HG02642 (cell line): ENCODE results near the gene LITAF.
"Not testable (repeated sequence)": the region's sequence is repeated elsewhere in the genome, so short reads cannot be mapped to it uniquely, and the experiment has no call there.

ENCODE experiments used
- ATAC-seq: cut with Tn5 transposase; IDR thresholded peaks from one replicate; pipeline ENCODE4 v1.9.1; 2021; ENCODE audit warnings: mild to moderate bottlenecking; ENCODE audit not compliant: unreplicated experiment, poor library complexity

LITAF gene

DNA sequence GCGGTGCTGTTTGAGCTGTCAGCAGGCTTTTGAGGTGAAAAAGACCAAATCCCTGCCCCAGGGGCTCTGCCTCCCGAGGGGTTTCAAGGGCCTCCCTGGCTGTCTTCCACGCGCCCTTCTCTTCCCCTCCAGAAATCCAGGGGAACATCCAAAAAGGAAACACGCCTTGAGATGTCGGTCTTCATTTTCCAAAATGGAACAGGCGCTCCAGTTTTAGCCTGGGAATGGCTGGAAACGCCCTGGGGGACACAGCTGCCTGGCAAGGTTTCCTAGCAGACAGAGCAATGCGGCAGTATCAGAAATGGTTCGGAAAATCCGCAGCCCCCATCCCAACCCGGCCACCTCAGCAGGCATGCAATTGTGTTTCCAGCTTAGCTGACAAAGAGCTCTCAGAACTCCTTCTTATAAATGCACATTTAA lies 16.6 kb upstream of the LITAF start:
- no peak for ATAC-seq

DNA sequence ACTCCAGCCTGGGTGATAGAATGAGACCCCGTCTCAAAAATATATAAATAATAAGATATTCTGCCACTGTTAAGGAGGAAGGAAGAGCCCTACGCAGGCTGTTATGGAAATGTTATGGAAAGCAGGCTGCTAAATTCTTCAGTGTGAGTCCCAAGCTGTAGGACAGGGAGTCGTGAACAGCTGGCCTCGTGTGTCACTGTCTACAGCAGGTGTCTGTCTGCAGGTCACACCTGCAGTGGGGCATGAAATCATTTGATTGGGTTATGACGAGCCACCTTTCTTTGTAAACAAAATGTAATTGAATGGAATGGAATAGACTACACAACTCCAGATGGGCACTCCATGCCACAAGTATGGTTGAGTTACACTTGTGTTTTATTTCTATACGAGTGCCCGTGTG lies 15.6 kb upstream of the LITAF start:
- ATAC-seq = no peak

DNA sequence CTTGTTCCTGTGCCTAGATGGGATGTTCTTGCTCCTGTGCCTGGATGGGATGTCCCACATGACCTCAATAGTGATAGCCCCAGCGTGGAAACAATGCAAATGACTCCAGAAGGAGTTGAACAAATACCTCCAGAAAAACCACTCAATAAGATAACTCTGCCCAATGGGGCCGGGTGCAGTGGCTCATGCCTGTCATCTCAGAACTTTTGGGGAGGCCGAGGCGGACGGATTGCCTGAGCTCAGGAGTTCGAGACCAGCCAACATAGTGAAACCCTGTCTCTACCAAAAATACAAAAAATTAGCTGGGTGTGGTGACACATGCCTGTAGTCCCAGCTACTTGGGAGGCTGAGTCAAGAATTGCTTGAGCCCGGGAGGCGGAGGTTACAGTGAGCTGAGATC lies 15.2 kb upstream of the LITAF start:
- ATAC-seq = no peak

DNA sequence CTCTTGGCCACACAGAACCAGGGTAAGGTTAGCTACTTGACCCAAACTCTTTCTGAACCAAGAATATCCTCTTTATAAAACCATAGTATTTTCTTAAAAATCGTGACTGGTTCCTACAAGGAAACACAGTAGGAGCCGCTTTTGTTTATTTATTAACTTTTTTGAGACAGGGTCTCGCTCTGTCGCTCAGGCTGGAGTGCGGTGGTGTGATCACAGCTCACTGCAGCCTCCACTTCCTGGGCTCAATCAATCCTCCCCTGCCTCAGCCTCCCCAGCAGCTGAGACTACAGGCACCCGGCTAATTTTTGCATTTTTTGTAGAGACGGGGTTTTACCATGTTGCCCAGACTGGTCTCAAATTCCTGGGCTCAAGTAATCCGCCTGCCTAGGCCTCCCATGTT lies 14.7 kb upstream of the LITAF start:
- ATAC-seq = no peak

DNA sequence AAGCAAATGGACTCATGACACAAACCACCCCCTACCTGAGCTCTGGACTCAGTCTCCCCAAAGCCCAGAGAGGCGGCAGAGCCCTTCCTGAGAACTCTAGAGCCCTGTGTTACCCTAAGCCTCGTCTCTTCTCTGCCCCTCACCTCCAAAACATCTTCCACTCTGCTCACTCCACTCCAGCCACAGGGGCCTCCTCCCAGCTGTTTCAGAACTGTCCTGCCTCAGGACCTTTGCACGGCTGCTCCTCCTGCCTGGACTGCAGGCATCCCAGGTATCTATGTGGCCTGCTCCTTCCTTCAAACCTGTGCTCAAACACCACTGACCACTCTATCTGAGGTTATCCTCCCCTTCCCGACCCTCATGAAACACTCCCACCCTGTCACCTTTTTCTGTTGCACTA lies 12.9 kb upstream of the LITAF start:
- ATAC-seq = no peak

DNA sequence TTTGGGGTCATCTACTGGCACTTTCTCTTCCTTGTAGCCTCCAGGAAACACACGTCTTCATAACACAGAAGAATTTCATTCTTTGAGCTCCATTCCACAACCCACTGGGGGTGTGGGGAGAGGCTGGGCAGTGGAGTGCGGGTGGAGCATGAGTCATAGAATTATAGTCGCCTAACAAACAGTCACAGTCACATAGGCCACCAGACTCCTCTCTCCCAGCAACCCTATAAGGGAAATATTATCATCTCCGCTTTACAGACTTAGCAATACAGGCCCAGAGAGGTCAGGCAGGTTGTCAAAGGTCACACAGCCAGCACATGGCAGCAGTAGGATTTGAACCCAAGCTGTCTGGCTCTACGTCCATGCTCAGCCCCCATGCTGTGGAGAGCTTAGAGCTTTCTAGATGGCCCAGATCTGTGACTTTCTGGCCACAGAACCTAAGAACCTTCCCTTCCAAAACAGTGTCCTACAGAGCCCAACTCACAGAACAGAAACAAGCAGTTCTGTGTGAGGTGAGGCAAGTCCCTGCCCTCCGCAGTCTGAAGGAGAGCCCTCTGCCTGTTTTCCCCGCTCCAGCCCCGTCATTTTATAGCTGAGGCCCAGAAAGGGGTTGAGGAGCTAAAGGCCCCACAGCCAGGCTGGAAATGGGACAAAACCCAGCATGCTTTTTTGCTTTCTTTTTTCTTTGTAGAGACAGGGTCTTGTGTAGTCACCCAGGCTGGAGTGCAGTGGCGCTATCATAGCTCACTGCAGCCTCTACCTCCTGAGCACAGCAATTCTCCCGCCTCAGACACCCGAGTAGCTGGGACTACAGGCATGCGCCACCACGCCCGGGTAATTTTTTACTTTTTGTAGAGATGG lies 10.7 kb upstream of the LITAF start:
- no peak for ATAC-seq

DNA sequence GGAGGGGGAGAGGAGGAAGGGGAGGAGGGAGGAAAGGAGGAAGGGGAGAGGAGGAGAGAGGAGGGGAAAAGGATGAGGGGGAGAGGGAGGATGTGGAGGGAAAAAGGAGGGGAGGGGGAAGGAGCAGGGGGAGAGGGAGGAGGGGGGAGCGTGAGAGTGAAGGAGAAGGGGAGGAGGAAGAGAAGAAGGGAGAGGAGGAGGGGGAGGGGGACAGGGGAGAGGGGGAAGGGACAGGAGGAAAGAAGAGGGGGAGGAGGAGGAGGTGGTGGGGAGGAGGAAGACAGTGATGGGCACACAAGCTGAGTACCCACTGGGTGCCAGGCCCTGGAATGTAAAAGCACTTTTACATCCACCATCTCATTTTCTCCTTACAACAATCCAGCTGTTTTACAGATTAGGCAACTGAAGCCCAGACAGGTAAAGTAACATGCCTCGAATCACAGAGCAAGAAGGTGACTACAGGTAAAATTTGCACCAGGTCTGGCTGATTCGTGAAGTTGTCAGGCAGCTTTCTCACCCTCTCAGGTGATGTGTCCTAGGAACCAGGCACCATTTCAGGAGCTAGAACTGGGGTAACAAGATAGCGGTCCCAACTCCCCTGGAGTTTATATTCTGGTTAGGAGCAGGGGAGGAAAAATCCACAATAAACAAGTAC lies 10.0 kb upstream of the LITAF start:
- no peak for ATAC-seq

DNA sequence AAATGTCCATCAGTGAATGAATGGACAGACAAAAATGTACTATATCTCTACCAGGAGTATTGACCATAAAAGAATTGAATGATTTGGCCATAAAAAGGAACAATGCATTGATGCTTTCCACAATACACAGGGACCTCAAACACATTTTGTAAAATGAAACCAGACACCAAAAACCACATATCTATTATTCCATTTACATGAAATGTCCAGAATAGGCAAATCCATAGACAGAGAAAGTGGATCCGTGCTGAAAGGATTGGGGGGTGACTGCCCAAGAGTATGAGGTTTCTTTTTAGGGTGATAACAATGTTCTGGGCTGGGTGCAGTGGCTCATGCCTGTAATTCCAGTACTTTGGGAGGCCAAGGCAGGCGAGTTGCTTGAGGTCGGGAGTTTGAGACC lies 6.9 kb upstream of the LITAF start:
- ATAC-seq = no peak

DNA sequence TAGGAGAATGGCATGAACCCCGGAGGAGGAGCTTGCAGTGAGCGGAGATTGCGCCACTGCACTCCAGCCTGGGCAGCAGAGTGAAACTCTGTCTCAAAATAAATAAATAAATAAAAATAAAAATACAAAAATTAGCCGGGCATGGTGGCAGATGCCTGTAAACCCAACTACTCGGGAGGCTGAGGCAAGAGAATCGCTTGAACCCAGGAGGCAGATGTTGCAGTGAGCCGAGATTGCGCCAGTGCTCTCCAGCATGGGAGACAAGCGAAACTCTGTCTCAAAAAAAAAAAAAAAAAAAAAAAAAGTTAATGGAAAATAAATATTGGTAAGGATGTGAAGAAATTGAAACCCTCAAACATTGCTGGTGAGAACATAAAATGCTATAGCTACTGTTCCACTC lies 6.4 kb upstream of the LITAF start:
- ATAC-seq = not testable (repeated sequence)

DNA sequence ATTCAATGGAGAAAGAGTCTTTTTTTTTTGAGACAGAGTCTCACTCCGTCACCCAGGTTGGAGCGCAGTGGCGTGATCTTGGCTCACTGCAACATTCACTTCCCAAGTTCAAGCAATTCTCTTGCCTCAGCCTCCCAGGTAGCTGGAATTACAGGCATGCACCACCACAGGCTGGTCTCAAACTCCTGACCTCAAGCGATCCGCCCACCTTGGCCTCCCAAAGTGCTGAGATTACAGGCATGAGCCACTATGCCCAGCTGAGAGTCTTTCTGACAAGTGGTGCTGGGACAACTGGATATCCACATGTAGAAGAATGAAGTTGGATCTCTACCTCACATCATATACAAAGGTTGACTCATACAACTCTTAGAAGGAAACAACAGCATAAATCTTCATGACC lies 4.9 kb upstream of the LITAF start:
- ATAC-seq = not testable (repeated sequence)

DNA sequence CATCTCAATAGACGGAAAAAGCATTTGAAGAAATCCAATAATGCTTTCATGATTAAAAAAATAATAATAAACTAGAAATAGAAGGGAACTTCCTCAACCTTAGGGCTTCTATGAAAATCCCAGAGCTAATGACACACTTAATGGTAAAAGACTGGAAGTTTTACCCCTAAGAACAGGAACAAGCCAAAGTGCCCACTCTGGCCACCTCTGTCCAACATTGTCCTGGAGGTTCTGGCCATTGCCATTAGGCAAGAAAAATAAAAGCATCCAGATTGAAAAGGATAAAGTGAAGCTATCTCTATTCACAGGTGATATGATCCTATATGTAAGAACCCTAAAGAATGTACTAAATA lies 2.5 kb upstream of the LITAF start:
- ATAC-seq = no peak

DNA sequence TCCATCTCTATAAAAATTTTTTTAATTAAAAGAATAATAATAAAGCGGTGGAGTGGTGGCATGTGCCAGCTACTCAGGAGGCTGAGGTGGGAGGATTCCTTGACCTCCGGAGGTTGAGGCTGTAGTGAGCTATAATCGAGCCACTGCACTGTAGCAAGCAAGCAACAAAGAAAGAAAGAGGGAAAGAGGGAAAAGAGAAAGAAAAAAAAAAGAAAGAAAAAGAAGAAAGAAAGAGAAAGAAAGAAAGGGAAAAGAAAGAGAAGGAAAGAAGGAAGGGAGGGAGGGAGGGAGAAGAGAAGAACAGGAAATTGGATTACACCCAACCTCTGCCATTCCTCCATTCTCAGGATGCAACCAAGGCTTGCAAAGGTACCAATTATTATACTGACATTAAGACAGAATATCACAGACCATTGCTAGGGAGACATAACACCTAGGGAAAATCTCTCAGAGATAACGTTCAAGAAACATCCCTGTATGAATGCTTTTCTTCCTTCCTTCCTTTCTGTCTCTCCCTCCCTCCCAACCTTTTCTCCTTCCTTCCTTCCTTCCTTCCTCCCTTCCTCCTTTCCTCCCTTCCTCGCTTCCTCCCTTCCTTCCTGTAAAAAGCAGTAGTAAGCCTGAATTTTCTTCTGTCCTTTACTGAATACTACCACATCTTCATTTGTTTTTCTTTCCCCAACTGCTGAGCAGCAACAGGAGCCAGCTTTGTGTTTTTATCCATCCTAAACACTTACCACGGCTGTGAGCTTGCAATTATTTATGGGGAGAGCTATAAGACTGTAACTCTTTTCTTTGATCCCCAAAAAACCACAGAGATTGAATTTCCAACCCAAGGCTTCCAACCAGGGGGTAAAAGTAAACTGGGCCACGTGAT lies 1.8 kb upstream of the LITAF start:
- ATAC-seq = no peak

DNA sequence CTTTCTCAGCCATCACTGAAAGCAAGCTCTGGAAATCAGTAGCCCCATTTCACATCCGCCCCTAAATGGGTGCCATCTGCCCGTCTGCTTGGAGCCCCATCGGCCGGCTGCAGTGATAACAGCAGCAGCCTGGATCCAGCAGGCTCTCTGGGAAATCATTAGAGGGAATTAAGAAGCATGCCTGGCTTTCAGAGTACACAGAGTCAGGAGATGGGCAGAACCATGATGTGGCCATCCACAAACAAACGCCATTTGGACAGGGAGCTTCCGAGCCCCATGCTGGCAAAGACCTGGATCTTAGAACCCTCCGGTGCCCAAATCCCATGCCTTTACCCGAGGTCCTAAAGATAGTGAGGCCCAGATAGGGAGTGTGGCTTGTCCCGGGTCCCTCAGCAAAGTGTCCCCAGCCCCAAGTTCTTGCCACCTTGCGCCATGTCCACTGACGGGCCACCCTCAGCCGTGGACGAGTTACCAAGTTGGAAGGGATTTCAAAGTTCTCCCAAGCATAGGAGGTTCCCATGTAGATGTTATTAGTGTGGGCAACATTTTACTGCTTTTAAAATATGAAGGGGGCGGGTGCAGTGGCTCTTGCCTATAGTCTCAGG lies 1.0 kb upstream of the LITAF start:
- no peak for ATAC-seq

DNA sequence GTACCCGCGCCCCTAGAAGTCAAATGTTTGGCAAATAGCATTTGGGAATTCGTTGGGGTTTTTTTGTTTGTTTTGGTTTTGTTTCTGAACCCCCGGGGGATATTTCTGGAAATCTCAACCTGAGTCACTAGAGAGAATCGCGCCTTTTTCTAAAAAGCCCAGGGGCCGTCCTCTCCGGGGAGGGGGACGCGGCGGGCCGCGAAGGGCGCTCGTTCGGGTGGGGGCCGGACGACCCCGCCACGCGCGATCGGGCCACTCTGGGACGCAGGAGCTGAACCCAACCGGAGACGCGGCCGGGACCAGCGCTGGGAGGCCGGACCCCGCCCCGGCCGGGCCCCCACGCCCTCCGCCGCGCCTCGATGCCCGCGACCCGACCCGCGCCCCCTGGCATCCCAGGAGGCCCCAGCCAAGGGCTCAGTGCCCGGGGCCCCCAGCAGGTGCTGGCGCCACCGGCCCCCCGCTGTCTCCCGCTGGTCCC lies 302 bp downstream of the LITAF start:
- peak; percentile 26 for ATAC-seq

DNA sequence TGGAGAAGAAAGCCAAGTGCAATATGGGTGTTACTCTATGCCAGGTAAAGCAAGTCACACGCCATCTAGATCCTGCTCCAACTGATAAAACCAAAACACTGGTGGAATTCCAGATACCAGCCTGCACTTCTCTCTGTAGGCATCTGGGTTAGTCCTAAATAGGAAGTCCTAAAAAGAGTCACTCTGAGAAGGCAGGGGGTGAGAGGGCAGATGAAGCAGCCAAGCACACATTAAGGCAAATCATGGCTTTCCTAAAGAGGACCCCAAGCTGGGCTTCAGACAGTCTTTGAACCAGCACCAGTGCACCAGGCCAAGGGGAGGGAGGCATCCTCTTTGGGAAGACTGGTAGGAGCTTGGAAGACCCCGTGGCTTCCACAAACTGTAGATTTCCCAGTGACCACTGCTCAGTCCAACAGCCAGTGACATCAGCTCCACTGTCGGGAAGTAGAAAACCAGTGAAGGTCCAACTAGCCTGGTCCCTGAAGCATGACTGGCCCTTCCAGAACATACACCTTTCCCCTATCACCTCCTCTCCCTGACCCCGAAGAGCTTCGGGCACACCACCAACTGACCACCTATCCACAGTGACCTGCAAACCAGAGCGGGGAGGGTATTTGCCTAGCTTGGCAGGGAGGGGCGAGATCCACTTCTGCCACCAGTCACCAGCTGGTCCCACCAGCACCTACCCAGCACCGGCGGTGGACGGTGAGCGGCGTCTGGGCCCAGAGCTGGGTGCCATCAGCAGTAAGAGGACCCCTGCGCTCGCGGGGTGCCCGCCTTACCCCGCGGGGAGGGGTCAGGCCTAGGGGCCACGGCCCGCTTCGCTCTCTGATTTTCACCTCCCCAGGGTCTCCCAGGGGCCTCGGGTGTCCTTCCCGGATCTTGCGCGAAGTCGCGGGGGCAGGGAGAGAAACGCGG lies 1.0 kb downstream of the LITAF start:
- peak; percentile 21 for ATAC-seq

DNA sequence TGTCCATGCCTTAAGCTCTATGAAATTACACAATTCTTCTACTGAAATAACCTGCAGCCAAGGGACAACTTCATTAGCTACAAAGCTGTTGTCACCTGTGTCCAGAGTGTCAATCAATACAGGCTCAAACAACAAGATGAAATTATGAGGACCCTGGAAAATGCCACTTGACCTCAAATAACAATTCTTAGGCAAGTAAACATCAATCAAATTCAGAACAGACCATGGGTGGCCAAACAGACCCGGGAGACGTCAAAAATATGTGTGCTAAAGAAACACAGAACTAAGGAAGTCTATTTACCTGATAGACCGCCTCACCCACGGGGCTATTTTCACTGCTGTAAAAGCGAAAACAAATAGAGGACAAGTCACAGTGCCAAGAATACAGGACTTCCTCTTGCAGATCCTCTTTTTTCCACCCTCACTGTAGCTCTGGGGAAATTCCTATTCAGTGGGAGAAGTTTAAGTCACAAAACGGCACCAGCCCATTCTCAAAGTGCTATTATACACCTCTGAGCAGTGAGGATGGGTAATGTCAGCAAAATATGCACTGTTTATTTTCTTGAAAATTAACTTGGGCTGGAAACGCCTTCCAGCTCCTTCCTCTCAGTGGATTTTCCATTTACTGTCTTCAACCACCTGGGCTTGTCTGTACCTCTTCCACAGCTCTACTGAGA lies 2.7 kb downstream of the LITAF start:
- no peak for ATAC-seq

DNA sequence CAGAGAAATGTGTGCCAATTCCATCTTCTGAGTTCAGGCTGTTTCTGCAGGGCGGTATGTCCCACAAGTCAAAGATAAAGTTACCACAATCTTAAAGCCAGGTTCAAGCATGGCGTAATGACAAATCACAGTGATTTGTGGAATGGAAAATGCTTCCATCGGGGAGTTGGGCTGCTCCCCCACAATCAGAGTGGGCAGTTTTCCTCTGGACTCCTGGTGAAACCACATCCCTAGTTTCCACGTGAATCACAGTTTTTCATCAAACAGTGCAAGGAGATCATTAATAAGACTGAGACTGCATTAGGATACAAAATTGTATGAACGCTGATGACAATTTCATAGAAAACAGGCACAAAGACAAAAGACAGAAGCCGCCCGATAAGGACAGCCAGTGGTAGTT lies 3.6 kb downstream of the LITAF start:
- ATAC-seq = no peak

DNA sequence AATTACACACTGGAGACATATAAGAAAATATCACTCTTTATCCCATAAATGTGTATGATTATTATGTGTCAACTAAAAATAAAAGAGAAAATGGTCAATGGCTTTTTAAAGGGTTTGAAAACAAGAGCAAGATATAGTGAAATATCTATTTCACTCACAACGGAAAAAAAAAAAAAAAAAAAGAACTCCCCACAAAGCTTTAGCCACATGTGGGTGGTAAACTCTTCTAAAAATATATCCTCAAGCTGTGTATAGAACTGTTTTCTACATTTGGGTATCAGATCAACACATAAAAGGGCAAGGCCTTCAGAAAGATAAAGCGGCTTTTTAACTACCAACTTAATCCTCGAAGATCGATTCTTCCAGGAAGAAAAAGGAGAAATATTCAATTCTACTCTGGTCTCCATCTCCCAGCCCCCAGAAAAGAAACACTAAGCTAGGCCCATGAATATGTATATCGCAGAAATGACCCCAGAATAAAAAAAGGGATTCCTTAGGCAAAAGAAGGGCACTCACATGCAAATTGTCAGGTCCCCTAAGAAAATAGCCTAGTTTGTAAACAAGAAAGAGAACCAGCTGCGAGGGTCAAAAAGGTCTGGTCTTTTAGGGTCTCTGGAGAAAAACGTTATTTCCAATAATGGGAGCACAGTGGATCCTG lies 4.4 kb downstream of the LITAF start:
- no peak for ATAC-seq
